DND-41 (cell line): ENCODE measurements around the gene TOP2B.

Experiments used
- ATAC-seq: fragments of 200-7000 bp; cut with Tn5 transposase; 3 replicates; pipeline ENCODE4 v1.9.1; 2021; ENCODE audit warnings: low read depth; ENCODE audit not compliant: insufficient read depth
- DNase-seq: peaks from one replicate; pipeline ENCODE4 v3.0.0-alpha.2; 2020
- H2AFZ ChIP-seq: 2 replicates; pipeline ENCODE4 v1.6.0; 2012; ENCODE audit warnings: low read depth, low read length
- H3K27ac ChIP-seq: 2 replicates; pipeline ENCODE4 v1.5.1; 2012; ENCODE audit warnings: low read length, inconsistent platforms
- H3K27me3 ChIP-seq: fragments of 200-600 bp; sonication (generic); 2 replicates; pipeline ENCODE4 v1.6.0; 2012; ENCODE audit warnings: low read length, mild to moderate bottlenecking, inconsistent platforms; ENCODE audit not compliant: insufficient read depth, poor library complexity
- H3K36me3 ChIP-seq: 2 replicates; pipeline ENCODE4 v1.5.1; 2012; ENCODE audit warnings: low read length, inconsistent platforms; ENCODE audit not compliant: insufficient read depth
- H3K4me1 ChIP-seq: 2 replicates; pipeline ENCODE4 v1.5.1; 2012; ENCODE audit warnings: mild to moderate bottlenecking, low read length; ENCODE audit not compliant: insufficient read depth
- H3K4me2 ChIP-seq: 2 replicates; pipeline ENCODE4 v1.6.0; 2012; ENCODE audit warnings: mild to moderate bottlenecking, moderate library complexity, low read length, inconsistent platforms; ENCODE audit not compliant: insufficient read depth
- H3K4me3 ChIP-seq, 2 experiments: fragments of 200-600 bp in 1 of 2; shearing (Covaris generic) in 1 of 2; 2 replicates each; pipeline ENCODE4 v1.5.1; 2012 to 2016; ENCODE audit warnings: inconsistent platforms in 2 of 2, low read length in 2 of 2, mild to moderate bottlenecking in 2 of 2, low read depth in 1 of 2, moderate library complexity in 1 of 2
- H3K79me2 ChIP-seq: 2 replicates; pipeline ENCODE4 v1.6.0; 2012; ENCODE audit warnings: low read length, inconsistent platforms; ENCODE audit not compliant: insufficient read depth
- H3K9ac ChIP-seq: 2 replicates; pipeline ENCODE4 v1.6.0; 2012; ENCODE audit warnings: low read depth, mild to moderate bottlenecking, inconsistent platforms, low read length, moderate library complexity
- H3K9me3 ChIP-seq: 2 replicates; pipeline ENCODE4 v1.5.1; 2012; ENCODE audit warnings: low read length, moderate library complexity, mild to moderate bottlenecking, inconsistent platforms; ENCODE audit not compliant: insufficient read depth, severe bottlenecking
- H4K20me1 ChIP-seq: 2 replicates; pipeline ENCODE4 v1.6.0; 2012; ENCODE audit warnings: low read length; ENCODE audit not compliant: insufficient read depth
- EZH2 ChIP-seq: IDR thresholded peaks from 3 replicates; pipeline ENCODE4 v1.6.1; 2012; ENCODE audit warnings: borderline replicate concordance, low read depth, mild to moderate bottlenecking, moderate library complexity, low read length, inconsistent platforms; ENCODE audit not compliant: severe bottlenecking
- TF ChIP-seq, protein P1 (sequence below): IDR thresholded peaks from 2 replicates; pipeline ENCODE4 v1.5.1; 2012; ENCODE audit warnings: borderline replicate concordance, low read length, moderate library complexity, mild to moderate bottlenecking; ENCODE audit not compliant: poor library complexity, severe bottlenecking; ENCODE audit errors: extremely low read depth

Gene TOP2B

GRCh38 chr3:25708036-25708435 lies 43.3 kb upstream of the TOP2B start:
- Histone ChIP-seq H3K79me2 (no peaks in the 10 kb centered on the region), H3K27ac (no peak overlapping the region), H4K20me1 (no peaks in the 10 kb centered on the region), H3K4me2 (no peak overlapping the region), H3K9me3 (no peaks in the 10 kb centered on the region), H3K36me3 (no peaks in the 10 kb centered on the region), H2AFZ (no peak overlapping the region), H3K27me3 (no peaks in the 10 kb centered on the region), H3K9ac (no peak overlapping the region), H3K4me1 (no peaks in the 10 kb centered on the region), H3K4me3 (no peak overlapping the region)
- no peak for ATAC-seq
- TF ChIP-seq, protein P1, sequence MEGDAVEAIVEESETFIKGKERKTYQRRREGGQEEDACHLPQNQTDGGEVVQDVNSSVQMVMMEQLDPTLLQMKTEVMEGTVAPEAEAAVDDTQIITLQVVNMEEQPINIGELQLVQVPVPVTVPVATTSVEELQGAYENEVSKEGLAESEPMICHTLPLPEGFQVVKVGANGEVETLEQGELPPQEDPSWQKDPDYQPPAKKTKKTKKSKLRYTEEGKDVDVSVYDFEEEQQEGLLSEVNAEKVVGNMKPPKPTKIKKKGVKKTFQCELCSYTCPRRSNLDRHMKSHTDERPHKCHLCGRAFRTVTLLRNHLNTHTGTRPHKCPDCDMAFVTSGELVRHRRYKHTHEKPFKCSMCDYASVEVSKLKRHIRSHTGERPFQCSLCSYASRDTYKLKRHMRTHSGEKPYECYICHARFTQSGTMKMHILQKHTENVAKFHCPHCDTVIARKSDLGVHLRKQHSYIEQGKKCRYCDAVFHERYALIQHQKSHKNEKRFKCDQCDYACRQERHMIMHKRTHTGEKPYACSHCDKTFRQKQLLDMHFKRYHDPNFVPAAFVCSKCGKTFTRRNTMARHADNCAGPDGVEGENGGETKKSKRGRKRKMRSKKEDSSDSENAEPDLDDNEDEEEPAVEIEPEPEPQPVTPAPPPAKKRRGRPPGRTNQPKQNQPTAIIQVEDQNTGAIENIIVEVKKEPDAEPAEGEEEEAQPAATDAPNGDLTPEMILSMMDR, result no peak
- TF ChIP-seq EZH2, result no peak
- DNase-seq, result no peak

DNA sequence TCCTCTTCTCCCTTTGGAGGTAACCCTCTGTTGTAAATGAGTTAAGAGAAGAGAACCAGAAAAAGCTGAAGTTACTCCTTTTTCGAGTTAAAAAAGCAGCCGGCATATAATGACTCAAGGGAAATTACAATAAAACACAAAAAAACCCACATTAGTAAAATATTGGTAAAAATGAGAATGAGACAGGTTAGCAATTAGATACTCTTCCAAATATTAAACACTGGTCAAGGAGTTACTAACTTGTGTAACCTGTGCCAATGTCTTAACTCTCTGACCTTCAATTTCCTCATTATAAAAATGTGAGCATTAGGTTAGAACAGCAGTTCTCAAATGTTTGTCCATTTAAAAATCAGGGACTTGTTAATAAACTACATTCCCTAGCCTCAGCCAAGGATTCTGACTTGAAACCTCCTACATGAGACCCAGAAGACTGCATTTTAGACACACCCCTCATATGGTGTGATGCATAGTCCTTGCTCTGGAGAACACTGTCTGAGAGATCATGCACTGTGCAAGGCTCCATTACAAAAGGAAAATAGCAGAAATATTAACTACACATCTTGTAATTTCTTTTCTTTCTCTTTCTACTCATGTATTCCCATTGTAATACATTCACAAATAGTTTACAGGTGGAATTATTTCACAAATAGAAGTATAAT lies 42.7 kb upstream of the TOP2B start:
- Histone ChIP-seq H3K27me3 (no peaks in the 10 kb centered on the region), H3K27ac (no peak overlapping the region), H2AFZ (no peak overlapping the region), H4K20me1 (no peaks in the 10 kb centered on the region), H3K79me2 (no peaks in the 10 kb centered on the region), H3K4me1 (no peaks in the 10 kb centered on the region), H3K9ac (no peak overlapping the region), H3K4me2 (no peak overlapping the region), H3K9me3 (no peaks in the 10 kb centered on the region), H3K36me3 (no peaks in the 10 kb centered on the region), H3K4me3 (no peak overlapping the region)
- no peak for ATAC-seq
- TF ChIP-seq, protein P1, result no peak
- no peak for TF ChIP-seq EZH2
- DNase-seq, result no peak

DNA sequence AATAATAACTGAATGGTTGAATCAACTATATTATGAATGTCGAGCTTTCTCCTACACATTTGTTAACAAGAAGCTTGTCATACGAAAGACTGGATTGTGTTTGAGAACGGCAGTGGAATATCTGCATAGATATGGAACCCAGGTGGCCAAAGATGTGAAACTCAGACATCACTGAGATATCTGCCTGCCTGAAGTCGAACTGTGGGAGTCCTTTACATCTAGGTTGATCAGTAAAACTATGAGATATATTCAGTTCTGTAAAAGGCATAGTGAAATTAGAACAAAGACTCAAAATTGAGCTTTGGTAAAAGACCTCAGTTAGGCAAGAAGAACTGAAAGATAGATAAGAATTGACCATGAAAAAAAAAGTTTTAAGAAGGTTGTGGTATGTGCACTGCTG lies 41.5 kb upstream of the TOP2B start:
- no peak for DNase-seq
- Histone ChIP-seq H3K27ac (no peak overlapping the region), H3K4me2 (no peak overlapping the region), H3K4me3 (no peak overlapping the region), H3K79me2 (no peaks in the 10 kb centered on the region), H3K4me1 (no peaks in the 10 kb centered on the region), H3K27me3 (no peaks in the 10 kb centered on the region), H4K20me1 (no peaks in the 10 kb centered on the region), H3K9me3 (no peaks in the 10 kb centered on the region), H3K9ac (no peak overlapping the region), H3K36me3 (no peaks in the 10 kb centered on the region), H2AFZ (no peak overlapping the region)
- no peak for ATAC-seq
- TF ChIP-seq EZH2, result no peak
- TF ChIP-seq, protein P1, result no peak

DNA sequence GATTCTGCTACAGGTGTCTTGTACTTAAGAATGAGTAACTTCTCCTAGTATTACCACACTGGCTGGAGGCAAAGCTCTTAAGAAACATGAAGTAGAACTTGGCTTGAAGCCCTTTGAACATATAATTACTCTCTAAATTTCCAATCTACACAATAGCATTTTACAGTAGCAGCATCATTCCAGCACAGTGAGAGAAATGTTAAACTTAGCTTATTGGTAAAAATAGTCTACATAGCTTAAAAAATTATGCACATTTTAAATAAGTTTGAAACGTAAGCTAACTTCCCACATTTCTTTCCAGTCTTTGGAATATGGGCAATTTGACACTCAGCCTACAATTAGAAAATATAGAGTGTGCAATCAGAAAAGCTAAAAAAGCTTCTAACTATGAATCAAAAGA lies 32.8 kb upstream of the TOP2B start:
- ATAC-seq (no peak), DNase-seq (no peak)
- Histone ChIP-seq H3K9me3 (no peaks in the 10 kb centered on the region), H3K27me3 (no peaks in the 10 kb centered on the region), H3K4me3 (no peak overlapping the region), H3K4me1 (no peaks in the 10 kb centered on the region), H3K79me2 (no peaks in the 10 kb centered on the region), H4K20me1 (no peaks in the 10 kb centered on the region), H3K9ac (no peak overlapping the region), H3K36me3 (no peaks in the 10 kb centered on the region), H3K4me2 (no peak overlapping the region), H2AFZ (no peak overlapping the region), H3K27ac (no peak overlapping the region)
- TF ChIP-seq EZH2, result no peak
- TF ChIP-seq, protein P1, result no peak
